ENCODE results near the gene MTM1. TPM values are rescaled to one million over a fixed set of nuclear protein-coding genes. Genes with fewer than 3 reads are reported as not detected.

Gene MTM1
- total RNA-seq, 1 donor from 2014 or later = 6.6 TPM

- H3K27me3 ChIP-seq (ENCODE audit: control insufficient read depth, insufficient read depth, low read length) = no peaks in the 10 kb centered on the region
- no peaks in the 10 kb centered on the region for H3K36me3 ChIP-seq (ENCODE audit: control insufficient read depth, insufficient read depth, low read length)
- no peak overlapping the region for H3K4me3 ChIP-seq (ENCODE audit: low read depth, low read length)
- no peak for DNase-seq (ENCODE audit: low read depth)
- no peak for TF ChIP-seq CTCF (IDR thresholded peaks at IDR 0.05; ENCODE audit: insufficient read depth, low read length, poor library complexity, severe bottlenecking)
Measured at GRCh38 chrX:150572206-150572605, 3.8 kb downstream of the MTM1 start.

DNA sequence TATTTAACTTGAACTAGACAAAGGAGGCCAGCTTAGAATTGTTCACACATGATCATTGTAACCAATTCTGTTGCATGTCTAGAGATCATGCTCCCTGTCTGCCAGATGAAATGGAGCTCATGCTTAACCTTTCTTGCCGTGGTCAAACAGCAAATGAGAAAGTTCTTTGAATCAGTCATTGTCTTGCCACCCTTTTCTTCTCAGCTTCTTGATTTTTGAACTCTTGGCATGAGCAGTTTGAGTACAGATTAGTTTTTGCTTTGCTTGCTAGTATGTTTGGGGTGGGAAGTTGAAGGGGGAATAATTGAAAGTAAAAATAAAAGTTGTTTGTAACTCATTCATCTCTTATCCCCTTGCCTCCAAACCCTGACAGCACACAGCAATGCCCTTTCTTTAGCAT, 4.7 kb downstream of the MTM1 start:
- no peak overlapping the region for H3K4me3 ChIP-seq (ENCODE audit: low read depth, low read length)

DNA sequence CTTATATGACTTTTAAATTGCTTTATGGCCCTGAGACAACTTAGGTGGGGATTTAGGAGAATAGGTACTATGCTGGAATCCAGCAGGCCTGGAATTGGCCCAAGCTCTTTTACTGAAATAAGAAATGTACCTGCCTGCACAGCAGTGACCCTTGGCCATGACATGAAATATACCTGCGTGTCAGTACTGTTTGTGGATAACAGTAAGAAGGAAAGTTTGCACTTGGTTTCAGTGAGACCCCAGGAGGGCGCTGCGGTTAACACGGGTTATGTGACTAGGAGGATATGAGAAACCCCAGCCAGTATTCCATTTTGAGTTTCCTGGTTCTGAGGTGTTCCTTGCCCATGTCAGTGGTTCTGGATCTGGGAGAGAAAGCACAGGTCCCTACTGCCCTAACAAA, 5.3 kb downstream of the MTM1 start:
- no peak for DNase-seq (ENCODE audit: low read depth)
- Histone ChIP-seq H3K27me3 (ENCODE audit: control insufficient read depth, insufficient read depth, low read length) (no peaks in the 10 kb centered on the region), H3K4me3 (ENCODE audit: low read depth, low read length) (no peak overlapping the region), H3K36me3 (ENCODE audit: control insufficient read depth, insufficient read depth, low read length) (no peaks in the 10 kb centered on the region)
- TF ChIP-seq CTCF (IDR thresholded peaks at IDR 0.05; ENCODE audit: insufficient read depth, low read length, poor library complexity, severe bottlenecking) = no peak

More for the DNA sequence above, 4.7 kb downstream of the MTM1 start:
- no peak for DNase-seq (ENCODE audit: low read depth)
- H3K36me3 ChIP-seq (ENCODE audit: control insufficient read depth, insufficient read depth, low read length) = no peaks in the 10 kb centered on the region
- TF ChIP-seq CTCF (IDR thresholded peaks at IDR 0.05; ENCODE audit: insufficient read depth, low read length, poor library complexity, severe bottlenecking) = no peak
- H3K27me3 ChIP-seq (ENCODE audit: control insufficient read depth, insufficient read depth, low read length) = no peaks in the 10 kb centered on the region

DNA sequence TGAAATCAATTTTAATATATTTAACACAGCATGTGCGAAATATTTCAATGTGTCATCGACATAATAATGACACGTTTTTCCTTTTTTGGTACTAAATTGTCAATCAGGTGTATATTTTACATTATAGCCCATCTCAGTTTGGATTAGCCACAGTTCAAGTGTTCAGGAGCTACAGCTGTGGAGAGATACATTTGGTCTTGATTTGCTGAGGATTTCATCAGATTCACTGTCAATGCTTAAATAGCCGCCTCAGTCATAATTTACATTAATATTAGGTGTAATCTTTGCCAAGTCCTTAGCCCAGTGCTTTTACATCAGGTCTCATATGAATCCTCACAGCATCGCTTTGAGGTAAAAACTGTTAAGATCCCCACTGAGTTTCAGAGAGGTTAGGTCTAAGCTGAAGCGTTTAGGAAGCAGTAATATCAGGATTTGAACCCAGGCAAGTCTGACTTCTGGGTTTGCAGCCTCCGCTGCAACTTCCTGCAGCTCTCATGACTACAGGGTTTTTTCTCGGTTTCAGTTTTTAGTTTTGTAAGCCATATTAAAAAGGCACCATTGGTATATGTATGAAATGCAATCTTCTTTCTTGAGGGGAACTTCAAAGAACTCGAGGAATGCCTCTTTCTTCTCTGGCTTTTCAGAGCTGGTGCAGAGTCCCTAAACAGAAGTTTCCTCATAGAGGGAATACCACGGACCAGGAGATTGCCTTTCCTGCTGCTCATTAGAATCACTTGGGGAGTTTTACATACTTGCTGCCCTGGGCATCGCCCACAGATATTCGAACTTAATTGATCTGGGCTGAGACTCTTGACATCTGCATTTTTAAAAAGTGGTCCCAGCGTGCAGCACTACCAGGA, 6.4 kb downstream of the MTM1 start:
- no peaks in the 10 kb centered on the region for H3K36me3 ChIP-seq (ENCODE audit: control insufficient read depth, insufficient read depth, low read length)
- no peak overlapping the region for H3K4me3 ChIP-seq (ENCODE audit: low read depth, low read length)
- no peak for TF ChIP-seq CTCF (IDR thresholded peaks at IDR 0.05; ENCODE audit: insufficient read depth, low read length, poor library complexity, severe bottlenecking)
- no peaks in the 10 kb centered on the region for H3K27me3 ChIP-seq (ENCODE audit: control insufficient read depth, insufficient read depth, low read length)
- no peak for DNase-seq (ENCODE audit: low read depth)

DNA sequence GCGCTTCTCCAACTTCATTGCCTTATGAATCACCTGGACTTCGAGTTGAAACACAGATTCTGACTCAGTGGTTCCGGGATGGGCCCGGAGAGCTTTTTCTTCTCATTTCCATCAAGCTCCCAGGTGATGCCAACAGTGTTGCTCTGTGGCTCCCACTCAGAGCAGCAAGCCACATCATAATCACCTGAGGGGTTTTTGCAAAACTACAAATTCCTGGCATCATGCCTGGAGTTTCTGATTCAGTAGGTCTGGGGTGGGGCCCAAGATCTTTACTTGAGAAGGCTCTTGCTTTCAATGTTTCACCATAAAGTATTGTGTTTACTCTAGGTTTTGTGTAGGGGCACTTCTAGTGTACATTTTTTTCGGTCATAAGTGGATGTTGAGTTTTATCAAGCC, 7.0 kb downstream of the MTM1 start:
- H3K36me3 ChIP-seq (ENCODE audit: control insufficient read depth, insufficient read depth, low read length) = no peaks in the 10 kb centered on the region
- no peaks in the 10 kb centered on the region for H3K27me3 ChIP-seq (ENCODE audit: control insufficient read depth, insufficient read depth, low read length)
- no peak overlapping the region for H3K4me3 ChIP-seq (ENCODE audit: low read depth, low read length)
- TF ChIP-seq CTCF (IDR thresholded peaks at IDR 0.05; ENCODE audit: insufficient read depth, low read length, poor library complexity, severe bottlenecking) = no peak
- peak; percentile 37 for DNase-seq (ENCODE audit: low read depth)

GRCh38 chrX:150577174-150577573, 8.8 kb downstream of the MTM1 start:
- DNase-seq (ENCODE audit: low read depth) = no peak
- no peaks in the 10 kb centered on the region for H3K36me3 ChIP-seq (ENCODE audit: control insufficient read depth, insufficient read depth, low read length)
- no peaks in the 10 kb centered on the region for H3K27me3 ChIP-seq (ENCODE audit: control insufficient read depth, insufficient read depth, low read length)
- no peak for TF ChIP-seq CTCF (IDR thresholded peaks at IDR 0.05; ENCODE audit: insufficient read depth, low read length, poor library complexity, severe bottlenecking)
- no peak overlapping the region for H3K4me3 ChIP-seq (ENCODE audit: low read depth, low read length)

Measured in kidney epithelial cell (primary cell).